Activated CD8-positive, alpha-beta T cell treated with anti-CD3 and anti-CD28 coated beads, Interleukin-2, amount 10 ng/mL, durations not matched to agents 7 days and 5 days (primary cell): ENCODE measurements around the gene PAWR. TPM values are rescaled to one million over a fixed set of nuclear protein-coding genes. Genes with fewer than 3 reads are reported as not detected.

ENCODE experiments used
- ATAC-seq: fragments of 150-1000 bp; cut with Tn5 transposase; one replicate; pipeline ENCODE4 v1.10.0; 2021; ENCODE audit warnings: moderate library complexity
- CTCF ChIA-PET: fragments of 350-600 bp; sonication (Branson Sonifier 250); formaldehyde crosslinking; loops from one replicate; lab custom pipeline; 2021; ENCODE audit warnings: antibody characterized with exemption; lab: Charles Lee
- POLR2A ChIA-PET: fragments of 350-600 bp; sonication (Branson Sonifier 250); formaldehyde crosslinking; loops from one replicate; lab custom pipeline; 2021; ENCODE audit warnings: antibody characterized with exemption; lab: Charles Lee
- DNase-seq: peaks from one replicate; pipeline ENCODE4 v3.0.0-alpha.2; 2020
- H3K27ac Mint-ChIP-seq: one replicate; pipeline ENCODE4 v1.8.0; 2021; ENCODE audit warnings: mild to moderate bottlenecking, mixed read lengths
- H3K27me3 Mint-ChIP-seq: one replicate; pipeline ENCODE4 v1.8.0; 2021; ENCODE audit warnings: low read depth, mixed read lengths
- H3K36me3 Mint-ChIP-seq: one replicate; pipeline ENCODE4 v1.8.0; 2021; ENCODE audit warnings: low read depth, mixed read lengths
- H3K4me1 Mint-ChIP-seq: one replicate; pipeline ENCODE4 v1.8.0; 2021; ENCODE audit warnings: low read depth, mixed read lengths
- H3K4me3 Mint-ChIP-seq: one replicate; pipeline ENCODE4 v1.8.0; 2021; ENCODE audit warnings: mild to moderate bottlenecking, mixed read lengths
- H3K9me3 Mint-ChIP-seq: one replicate; pipeline ENCODE4 v1.8.0; 2022; ENCODE audit warnings: mixed read lengths; ENCODE audit not compliant: insufficient read depth
- total RNA-seq, 2 experiments: library from RNA; stranded (reverse); gene quantifications; one replicate each; pipeline ENCODE4 v1.2.3, GENCODE V29; 2021

PAWR gene
- total RNA-seq: 1 to 10 TPM; 6.2 to 6.5 TPM

GRCh38 chr12:79690638-79691510 lies at the start of gene PAWR:
Gene PAWR (minus strand): TSS chr12:79690964. CDS start chr12:79690244, 720 bp downstream.
- DNase-seq (peak; percentile 36), ATAC-seq (peak; percentile 64)
- peaks cover 48% of the 10 kb centered on the region for H3K27me3 Mint-ChIP-seq
- CTCF ChIA-PET: no interaction called here
- peaks cover 17% of the 10 kb centered on the region for H3K4me1 Mint-ChIP-seq
- H3K36me3 Mint-ChIP-seq: no peaks in the 10 kb centered on the region
- POLR2A ChIA-PET: no interaction called here
- H3K27ac Mint-ChIP-seq: no peak within 1 kb of the TSS
- H3K9me3 Mint-ChIP-seq: no peaks in the 10 kb centered on the region
- peak within 1 kb of the TSS; percentile 75 for H3K4me3 Mint-ChIP-seq

GRCh38 chr12:79737875-79738718 lies 47.3 kb upstream of the PAWR start:
- peaks cover 11% of the 10 kb centered on the region for H3K27me3 Mint-ChIP-seq
- H3K9me3 Mint-ChIP-seq: no peaks in the 10 kb centered on the region
- H3K36me3 Mint-ChIP-seq: no peaks in the 10 kb centered on the region
- H3K4me3 Mint-ChIP-seq: no peak overlapping the region
- H3K4me1 Mint-ChIP-seq: no peaks in the 10 kb centered on the region
- ATAC-seq: no peak
- ChIA-PET CTCF (interaction anchor here (0.7 to 1.2 kb wide), 3 partner anchors 41 to 190 kb away, joined by 3 to 9 read pairs (median 3); no protein-coding TSS in a partner anchor), POLR2A (no interaction called here)
- no peak overlapping the region for H3K27ac Mint-ChIP-seq
- peak; percentile 45 for DNase-seq

GRCh38 chr12:79732638-79733037 lies 41.9 kb upstream of the PAWR start:
- H3K9me3 Mint-ChIP-seq: no peaks in the 10 kb centered on the region
- ChIA-PET POLR2A (no interaction called here), CTCF (no interaction called here)
- H3K4me3 Mint-ChIP-seq: no peak overlapping the region
- ATAC-seq (no peak), DNase-seq (no peak)
- no peaks in the 10 kb centered on the region for H3K4me1 Mint-ChIP-seq
- H3K27me3 Mint-ChIP-seq: peaks cover 20% of the 10 kb centered on the region
- H3K36me3 Mint-ChIP-seq: no peaks in the 10 kb centered on the region
- H3K27ac Mint-ChIP-seq: no peak overlapping the region

GRCh38 chr12:79725987-79726386 lies 35.2 kb upstream of the PAWR start:
- no peak for ATAC-seq
- POLR2A ChIA-PET: no interaction called here
- CTCF ChIA-PET: no interaction called here

GRCh38 chr12:79717006-79717405 lies 26.2 kb upstream of the PAWR start:
- H3K9me3 Mint-ChIP-seq: no peaks in the 10 kb centered on the region
- H3K27me3 Mint-ChIP-seq: no peaks in the 10 kb centered on the region
- H3K27ac Mint-ChIP-seq: no peak overlapping the region
- no peaks in the 10 kb centered on the region for H3K36me3 Mint-ChIP-seq
- H3K4me3 Mint-ChIP-seq: no peak overlapping the region
- ATAC-seq: no peak
- H3K4me1 Mint-ChIP-seq: no peaks in the 10 kb centered on the region
- no peak for DNase-seq
- CTCF ChIA-PET: no interaction called here
- POLR2A ChIA-PET: no interaction called here

More at GRCh38 chr12:79725987-79726386, 35.2 kb upstream of the PAWR start:
- Mint-ChIP-seq H3K27ac (no peak overlapping the region), H3K36me3 (no peaks in the 10 kb centered on the region), H3K4me3 (no peak overlapping the region), H3K27me3 (peaks cover 16% of the 10 kb centered on the region), H3K9me3 (no peaks in the 10 kb centered on the region), H3K4me1 (no peaks in the 10 kb centered on the region)
- no peak for DNase-seq

- H3K4me1 Mint-ChIP-seq: no peaks in the 10 kb centered on the region
- H3K27me3 Mint-ChIP-seq: no peaks in the 10 kb centered on the region
- POLR2A ChIA-PET: no interaction called here
- ATAC-seq (no peak), DNase-seq (no peak)
- H3K36me3 Mint-ChIP-seq: no peaks in the 10 kb centered on the region
- no peak overlapping the region for H3K4me3 Mint-ChIP-seq
- CTCF ChIA-PET: no interaction called here
- H3K27ac Mint-ChIP-seq: no peak overlapping the region
- H3K9me3 Mint-ChIP-seq: no peaks in the 10 kb centered on the region
Measured at GRCh38 chr12:79715308-79715707, 24.5 kb upstream of the PAWR start.

GRCh38 chr12:79710707-79711483 lies 20.1 kb upstream of the PAWR start:
- no peak overlapping the region for H3K27ac Mint-ChIP-seq
- no peaks in the 10 kb centered on the region for H3K27me3 Mint-ChIP-seq
- no peak for ATAC-seq
- POLR2A ChIA-PET: no interaction called here
- H3K4me3 Mint-ChIP-seq: no peak overlapping the region
- no peaks in the 10 kb centered on the region for H3K4me1 Mint-ChIP-seq
- H3K36me3 Mint-ChIP-seq: no peaks in the 10 kb centered on the region
- no peaks in the 10 kb centered on the region for H3K9me3 Mint-ChIP-seq
- DNase-seq: no peak
- CTCF ChIA-PET: no interaction called here

- ChIA-PET POLR2A (no interaction called here), CTCF (no interaction called here)
- Mint-ChIP-seq H3K9me3 (no peaks in the 10 kb centered on the region), H3K4me3 (no peak overlapping the region), H3K27ac (no peak overlapping the region), H3K27me3 (no peaks in the 10 kb centered on the region), H3K36me3 (no peaks in the 10 kb centered on the region), H3K4me1 (no peaks in the 10 kb centered on the region)
- ATAC-seq (no peak), DNase-seq (no peak)
Measured at GRCh38 chr12:79707830-79708229, 17.1 kb upstream of the PAWR start.

- no peaks in the 10 kb centered on the region for H3K27me3 Mint-ChIP-seq
- no peaks in the 10 kb centered on the region for H3K4me1 Mint-ChIP-seq
- H3K27ac Mint-ChIP-seq: no peak overlapping the region
- DNase-seq (no peak), ATAC-seq (no peak)
- no peak overlapping the region for H3K4me3 Mint-ChIP-seq
- no peaks in the 10 kb centered on the region for H3K36me3 Mint-ChIP-seq
- H3K9me3 Mint-ChIP-seq: no peaks in the 10 kb centered on the region
- ChIA-PET POLR2A (no interaction called here), CTCF (no interaction called here)
Measured at GRCh38 chr12:79706676-79707075, 15.9 kb upstream of the PAWR start.

GRCh38 chr12:79706156-79706555 lies 15.4 kb upstream of the PAWR start:
- ATAC-seq (no peak), DNase-seq (no peak)
- Mint-ChIP-seq H3K27ac (no peak overlapping the region), H3K4me3 (no peak overlapping the region), H3K9me3 (no peaks in the 10 kb centered on the region), H3K4me1 (no peaks in the 10 kb centered on the region), H3K27me3 (no peaks in the 10 kb centered on the region), H3K36me3 (no peaks in the 10 kb centered on the region)
- ChIA-PET POLR2A (no interaction called here), CTCF (no interaction called here)

GRCh38 chr12:79698966-79699365 lies 8.2 kb upstream of the PAWR start:
- H3K27ac Mint-ChIP-seq: no peak overlapping the region
- ATAC-seq (no peak), DNase-seq (no peak)
- no peak overlapping the region for H3K4me3 Mint-ChIP-seq
- CTCF ChIA-PET: no interaction called here
- no peaks in the 10 kb centered on the region for H3K36me3 Mint-ChIP-seq
- POLR2A ChIA-PET: no interaction called here
- H3K27me3 Mint-ChIP-seq: peaks cover 2% of the 10 kb centered on the region
- H3K9me3 Mint-ChIP-seq: no peaks in the 10 kb centered on the region
- H3K4me1 Mint-ChIP-seq: no peaks in the 10 kb centered on the region
